ENCODE data around the gene DDIT3. TPM values are rescaled to one million over a fixed set of nuclear protein-coding genes. Genes with fewer than 3 reads are reported as not detected.

Gene DDIT3
- total and polyA plus RNA-seq, 4 donors, result 31.0 to 74.7 (median 51.4) TPM

DNA sequence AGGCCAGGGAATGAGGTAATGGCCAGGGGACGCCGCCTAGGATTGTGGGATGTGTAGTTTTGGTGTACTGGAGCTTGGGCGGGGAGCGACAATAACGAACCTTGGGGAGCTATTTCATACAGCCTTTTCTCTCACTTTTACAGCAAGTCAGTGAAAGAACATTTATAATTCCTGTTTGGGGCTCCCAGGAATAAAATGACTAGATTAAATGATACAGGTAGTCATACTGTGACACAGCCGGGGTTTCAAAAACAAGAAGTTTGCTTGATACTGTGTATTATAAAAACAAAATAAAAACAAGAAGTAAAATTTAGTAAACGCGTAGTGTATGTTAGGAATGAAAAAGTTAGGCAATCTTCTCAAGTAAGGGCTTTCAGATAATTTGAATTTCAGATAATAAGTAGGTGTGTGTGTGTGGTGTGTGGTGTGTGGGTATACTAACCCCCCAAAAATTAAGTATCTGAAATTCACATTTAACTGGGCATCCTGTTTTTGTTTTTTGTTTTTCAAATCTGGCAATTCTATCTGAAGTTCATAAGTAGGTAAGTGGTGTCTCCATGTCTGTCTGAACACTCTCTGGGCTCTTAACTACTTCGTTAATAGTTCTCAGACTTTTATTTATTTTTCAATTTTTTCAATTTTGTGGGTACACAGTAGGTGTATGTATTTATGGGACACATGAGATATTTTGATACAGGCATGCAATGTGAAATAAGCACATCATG, 27.1 kb upstream of the DDIT3 start:
- Histone ChIP-seq H3K4me1 (ENCODE audit: control insufficient read depth in 5 of 5, insufficient read depth in 5 of 5, low read length in 5 of 5) (peaks cover 0 to 18% (median 8%) of the 10 kb centered on the region in 5 donors), H3K4me3 (no peak overlapping the region), H3K9me3 (ENCODE audit: control insufficient read depth in 4 of 4, insufficient read depth in 3 of 4, low read length in 3 of 4) (no peaks in the 10 kb centered on the region), H3K9ac (ENCODE audit: insufficient read depth in 1 of 2, low read length in 2 of 2) (no peak overlapping the region), H3K36me3 (ENCODE audit: control insufficient read depth in 4 of 4, insufficient read depth in 4 of 4, low read length in 4 of 4) (peaks cover 0 to 5% (median 1%) of the 10 kb centered on the region in 4 donors), H3K27me3 (ENCODE audit: control insufficient read depth in 3 of 3, insufficient read depth in 3 of 3, low read length in 2 of 3) (peaks cover 0 to 37% (median 25%) of the 10 kb centered on the region in 3 donors), H3K27ac (ENCODE audit: low read depth in 1 of 2, low read length in 1 of 2) (no peak overlapping the region)
- no peak for DNase-seq
- 16 to 21% methylated on average over 9 of the region's 9 CpGs for WGBS, 2 donors
- no peak for TF ChIP-seq CTCF (IDR thresholded peaks at IDR 0.05; ENCODE audit: control extremely low read depth, extremely low read depth)
- no peak for ATAC-seq (ENCODE audit: insufficient read depth, low FRiP score)

DNA sequence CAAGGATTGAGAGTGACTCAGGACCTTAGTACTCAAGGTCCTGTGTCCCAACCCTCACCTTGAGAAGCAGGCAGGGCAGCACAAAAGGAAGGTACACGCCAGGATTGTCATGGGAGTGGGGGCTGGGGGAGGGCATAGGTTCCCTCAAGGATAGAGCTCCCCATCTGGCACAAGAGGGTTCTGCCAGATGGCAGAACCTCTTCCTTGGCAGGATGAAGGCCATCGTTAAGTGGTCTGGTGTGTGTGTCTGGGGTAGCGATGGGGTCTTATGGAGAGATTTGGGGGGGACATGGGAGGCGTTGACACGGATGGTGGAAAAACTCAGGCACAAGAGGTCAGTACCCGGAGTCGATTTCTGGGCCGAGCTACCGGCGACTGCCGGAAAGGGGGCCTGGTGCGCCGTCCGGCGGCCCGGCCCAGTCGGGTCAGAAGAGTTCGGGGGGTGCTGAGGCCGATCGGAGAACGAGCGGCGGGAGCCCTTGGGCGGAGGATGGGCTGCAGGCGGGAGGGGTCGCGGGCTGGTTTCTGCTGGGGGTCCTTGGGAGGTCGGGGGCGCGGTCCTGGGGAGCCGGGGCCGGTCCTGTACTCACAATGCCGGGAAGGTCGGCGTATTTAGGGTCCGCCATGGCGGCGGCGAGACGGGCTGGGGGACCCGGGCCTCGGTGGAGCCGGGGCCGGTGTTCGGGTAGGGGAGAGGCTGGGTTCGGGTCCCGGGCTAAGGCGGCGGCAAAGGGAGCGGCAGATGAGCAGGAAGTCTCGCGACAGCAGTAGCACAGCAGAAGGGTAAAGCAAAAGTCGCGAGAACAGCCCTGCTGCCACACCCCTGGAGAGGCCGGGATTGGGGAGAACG, 26.3 kb upstream of the DDIT3 start, which contains the start of gene DCTN2:
TSS of gene DCTN2 (minus strand) at position 755 of the 850 bp plus-strand sequence. CDS start at position 626, 129 bp downstream.
- Histone ChIP-seq H3K27ac (ENCODE audit: low read depth in 1 of 2, low read length in 1 of 2) (peak within 1 kb of the TSS; percentile 89 to 93), H3K4me1 (ENCODE audit: control insufficient read depth in 5 of 5, insufficient read depth in 5 of 5, low read length in 5 of 5) (peaks cover 0 to 18% (median 8%) of the 10 kb centered on the region in 5 donors), H3K9me3 (ENCODE audit: control insufficient read depth in 4 of 4, insufficient read depth in 3 of 4, low read length in 3 of 4) (no peaks in the 10 kb centered on the region), H3K36me3 (ENCODE audit: control insufficient read depth in 4 of 4, insufficient read depth in 4 of 4, low read length in 4 of 4) (peaks cover 0 to 5% (median 3%) of the 10 kb centered on the region in 4 donors), H3K4me3 (peak within 1 kb of the TSS; percentile 93), H3K27me3 (ENCODE audit: control insufficient read depth in 3 of 3, insufficient read depth in 3 of 3, low read length in 2 of 3) (peaks cover 0 to 36% (median 25%) of the 10 kb centered on the region in 3 donors), H3K9ac (ENCODE audit: insufficient read depth in 1 of 2, low read length in 2 of 2) (peak within 1 kb of the TSS; percentile 82 to 97)
- DNase-seq, result peak; percentile 98 to 99 (median 98)
- 0 to 1% methylated on average over 56 of the region's 56 CpGs for WGBS, 2 donors
- TF ChIP-seq CTCF (IDR thresholded peaks at IDR 0.05; ENCODE audit: control extremely low read depth, extremely low read depth), result no peak
- peak; percentile 95 for ATAC-seq (ENCODE audit: insufficient read depth, low FRiP score)

GRCh38 chr12:57545809-57546437, 25.6 kb upstream of the DDIT3 start:
- H3K27me3 ChIP-seq (ENCODE audit: control insufficient read depth in 3 of 3, insufficient read depth in 3 of 3, low read length in 2 of 3), result peaks cover 0 to 32% (median 24%) of the 10 kb centered on the region in 3 donors
- peak overlapping the region; percentile 93 for H3K4me3 ChIP-seq
- H3K9me3 ChIP-seq (ENCODE audit: control insufficient read depth in 4 of 4, insufficient read depth in 3 of 4, low read length in 3 of 4), result no peaks in the 10 kb centered on the region
- H3K9ac ChIP-seq (ENCODE audit: insufficient read depth in 1 of 2, low read length in 2 of 2), result peak overlapping the region; percentile 82 to 97
- H3K36me3 ChIP-seq (ENCODE audit: control insufficient read depth in 4 of 4, insufficient read depth in 4 of 4, low read length in 4 of 4), result peaks cover 3 to 8% (median 4%) of the 10 kb centered on the region in 4 donors
- no peak for ATAC-seq (ENCODE audit: insufficient read depth, low FRiP score)
- peaks cover 0 to 18% (median 8%) of the 10 kb centered on the region in 5 donors for H3K4me1 ChIP-seq (ENCODE audit: control insufficient read depth in 5 of 5, insufficient read depth in 5 of 5, low read length in 5 of 5)
- 61 to 69% methylated on average over 15 of the region's 15 CpGs for WGBS, 2 donors
- no peak for TF ChIP-seq CTCF (IDR thresholded peaks at IDR 0.05; ENCODE audit: control extremely low read depth, extremely low read depth)
- peak overlapping the region; percentile 89 to 93 for H3K27ac ChIP-seq (ENCODE audit: low read depth in 1 of 2, low read length in 1 of 2)
- peak in 1 of 3 donors; percentile 6 for DNase-seq

Data from lung (tissue), 12 donors.